Measurements from ENCODE around the gene SMAD6.

The SMAD6 gene

GRCh38 chr15:66819084-66819483, 117.0 kb downstream of the SMAD6 start:
- Histone ChIP-seq H3K79me2 (ENCODE audit: insufficient read depth, low read length) (no peaks in the 10 kb centered on the region), H3K36me3 (ENCODE audit: insufficient read depth, low read length) (no peaks in the 10 kb centered on the region), H4K20me1 (ENCODE audit: insufficient read depth, low read length, poor library complexity, severe bottlenecking) (no peaks in the 10 kb centered on the region), H3K4me1 (ENCODE audit: insufficient read depth, low read length, poor library complexity, severe bottlenecking) (no peaks in the 10 kb centered on the region), H3K9me2 (replicated peaks; ENCODE audit: low read depth, low read length) (no peaks in the 10 kb centered on the region), H2AFZ (ENCODE audit: low read length) (no peak overlapping the region), H3K9ac (ENCODE audit: low read depth, low read length, poor library complexity, severe bottlenecking) (no peak overlapping the region), H3K4me3 (ENCODE audit: low read length, poor library complexity, severe bottlenecking) (no peak overlapping the region), H3K4me2 (ENCODE audit: low read depth, low read length, poor library complexity, severe bottlenecking) (no peak overlapping the region), H3F3A (ENCODE audit: low read depth) (no peaks in the 10 kb centered on the region), H3K9me3 (ENCODE audit: insufficient read depth, low read depth, low read length) (no peaks in the 10 kb centered on the region), H3K27me3 (ENCODE audit: insufficient read depth, low read length, poor library complexity, severe bottlenecking) (no peaks in the 10 kb centered on the region)
- no peak for TF ChIP-seq EZH2phosphoT487 (IDR thresholded peaks at IDR 0.05; ENCODE audit: borderline replicate concordance)
- no peak for TF ChIP-seq CTCF (conservative IDR thresholded peaks at IDR 0.05; ENCODE audit: low read length)

- H3F3A ChIP-seq (ENCODE audit: low read depth) = no peaks in the 10 kb centered on the region
- H3K9ac ChIP-seq (ENCODE audit: low read depth, low read length, poor library complexity, severe bottlenecking) = no peak overlapping the region
- no peaks in the 10 kb centered on the region for H4K20me1 ChIP-seq (ENCODE audit: insufficient read depth, low read length, poor library complexity, severe bottlenecking)
- H2AFZ ChIP-seq (ENCODE audit: low read length) = no peak overlapping the region
- H3K4me3 ChIP-seq (ENCODE audit: low read length, poor library complexity, severe bottlenecking) = no peak overlapping the region
- H3K9me2 ChIP-seq (replicated peaks; ENCODE audit: low read depth, low read length) = no peaks in the 10 kb centered on the region
- no peaks in the 10 kb centered on the region for H3K9me3 ChIP-seq (ENCODE audit: insufficient read depth, low read depth, low read length)
- no peaks in the 10 kb centered on the region for H3K36me3 ChIP-seq (ENCODE audit: insufficient read depth, low read length)
- H3K4me2 ChIP-seq (ENCODE audit: low read depth, low read length, poor library complexity, severe bottlenecking) = no peak overlapping the region
- TF ChIP-seq EZH2phosphoT487 (IDR thresholded peaks at IDR 0.05; ENCODE audit: borderline replicate concordance) (no peak), CTCF (conservative IDR thresholded peaks at IDR 0.05; ENCODE audit: low read length) (no peak)
- no peaks in the 10 kb centered on the region for H3K4me1 ChIP-seq (ENCODE audit: insufficient read depth, low read length, poor library complexity, severe bottlenecking)
- no peaks in the 10 kb centered on the region for H3K79me2 ChIP-seq (ENCODE audit: insufficient read depth, low read length)
- H3K27me3 ChIP-seq (ENCODE audit: insufficient read depth, low read length, poor library complexity, severe bottlenecking) = no peaks in the 10 kb centered on the region
These were observed 118.6 kb downstream of the SMAD6 start for GRCh38 chr15:66820481-66821176.

- H3K9me3 ChIP-seq (ENCODE audit: insufficient read depth, low read depth, low read length) = no peaks in the 10 kb centered on the region
- no peak overlapping the region for H3K4me3 ChIP-seq (ENCODE audit: low read length, poor library complexity, severe bottlenecking)
- no peak overlapping the region for H3K9ac ChIP-seq (ENCODE audit: low read depth, low read length, poor library complexity, severe bottlenecking)
- no peaks in the 10 kb centered on the region for H3F3A ChIP-seq (ENCODE audit: low read depth)
- no peaks in the 10 kb centered on the region for H3K9me2 ChIP-seq (replicated peaks; ENCODE audit: low read depth, low read length)
- H3K27me3 ChIP-seq (ENCODE audit: insufficient read depth, low read length, poor library complexity, severe bottlenecking) = no peaks in the 10 kb centered on the region
- TF ChIP-seq EZH2phosphoT487 (IDR thresholded peaks at IDR 0.05; ENCODE audit: borderline replicate concordance) (no peak), CTCF (conservative IDR thresholded peaks at IDR 0.05; ENCODE audit: low read length) (no peak)
- H4K20me1 ChIP-seq (ENCODE audit: insufficient read depth, low read length, poor library complexity, severe bottlenecking) = no peaks in the 10 kb centered on the region
- H2AFZ ChIP-seq (ENCODE audit: low read length) = no peak overlapping the region
- H3K79me2 ChIP-seq (ENCODE audit: insufficient read depth, low read length) = no peaks in the 10 kb centered on the region
- no peaks in the 10 kb centered on the region for H3K36me3 ChIP-seq (ENCODE audit: insufficient read depth, low read length)
- H3K4me1 ChIP-seq (ENCODE audit: insufficient read depth, low read length, poor library complexity, severe bottlenecking) = no peaks in the 10 kb centered on the region
- H3K4me2 ChIP-seq (ENCODE audit: low read depth, low read length, poor library complexity, severe bottlenecking) = no peak overlapping the region
These were observed 119.3 kb downstream of the SMAD6 start for GRCh38 chr15:66821307-66821706.
